Esophagus squamous epithelium (tissue), 5 donors: ENCODE data around the gene MGAT1. TPM values are rescaled to one million over a fixed set of nuclear protein-coding genes. Genes with fewer than 3 reads are reported as not detected.
A peak's percentile ranks its signal among the peaks of the same experiment; 100 is the strongest.

ENCODE experiments used
- DNase-seq: peaks from one replicate; lab custom pipeline; 2025; lab: John Stamatoyannopoulos, UW
- H3K27ac ChIP-seq, 4 donors: fragments of 200-600 bp; sonication (generic); one replicate each; pipeline ENCODE4 v1.5.1; 2016 to 2019; ENCODE audit warnings: mild to moderate bottlenecking in 1 of 4
- H3K27me3 ChIP-seq, 4 donors: fragments of 200-600 bp; sonication (generic); 1 replicate in 3 of 4; 2 replicates in 1 of 4; pipeline versions ENCODE4 v1.5.1 to v1.6.0; 2017 to 2021; ENCODE audit warnings: antibody characterized with exemption in 1 of 4
- H3K36me3 ChIP-seq, 3 donors: fragments of 200-600 bp; sonication (generic); one replicate each; pipeline ENCODE4 v1.5.1; 2016 to 2019
- H3K4me1 ChIP-seq, 3 donors: fragments of 200-600 bp; sonication (generic); one replicate each; pipeline ENCODE4 v1.5.1; 2017 to 2019
- H3K4me3 ChIP-seq, 4 donors: fragments of 200-600 bp; sonication (generic); 1 replicate in 3 of 4; 2 replicates in 1 of 4; pipeline ENCODE4 v1.5.1; 2016 to 2019; ENCODE audit warnings: mild to moderate bottlenecking in 2 of 4, moderate library complexity in 1 of 4
- H3K9me3 ChIP-seq, 3 donors: fragments of 200-600 bp; sonication (generic); one replicate each; pipeline ENCODE4 v1.5.1; 2016 to 2019
- CTCF ChIP-seq, 6 experiments: fragments of 450-650 bp in 4 of 6; fragments of 200-600 bp in 2 of 6; sonication (generic) in 2 of 6; IDR thresholded peaks; one replicate each; pipeline ENCODE4 v1.5.1; 2016 to 2019; ENCODE audit warnings: antibody characterized with exemption in 6 of 6, mild to moderate bottlenecking in 4 of 6, moderate library complexity in 4 of 6
- POLR2A ChIP-seq, 4 donors: fragments of 450-650 bp; IDR thresholded peaks; one replicate each; pipeline ENCODE4 v1.6.1; 2017; ENCODE audit warnings: antibody characterized with exemption in 4 of 4, mild to moderate bottlenecking in 4 of 4, moderate library complexity in 3 of 4
- WGBS, 2 donors: methylation state at CpG; one replicate each; pipeline ENCODE4 v1.1.5; 2018; 5-methylcytosine and 5-hydroxymethylcytosine counted together
- intact Hi-C: fragments of 100-400 bp; cut with DNase I; formaldehyde crosslinking; loops from one replicate; pipeline ENCODE4 v1.15.0; 2022
- total RNA-seq, 4 donors: library from RNA; depleted of rRNA; stranded (reverse); fragments of >200 nt; gene quantifications; one replicate each; pipeline ENCODE4 v1.1.0, GENCODE V29; 2016
- donor health status: DM: yes; HTN: yes; CAD: no.

MGAT1 gene
- 100 to 1,000 TPM in 2 of 4 donors, 10 to 100 TPM in 2; 62.6 to 163 (median 111) TPM for total RNA-seq

- Histone ChIP-seq H3K27me3 (no peaks in the 10 kb centered on the region), H3K36me3 (peaks cover 0 to 16% (median 4%) of the 10 kb centered on the region in 3 donors), H3K4me3 (peak within 1 kb of the TSS; percentile 87 to 98 (median 88)), H3K9me3 (no peaks in the 10 kb centered on the region), H3K27ac (peak within 1 kb of the TSS; percentile 97 to 99 (median 98)), H3K4me1 (peaks cover 75 to 92% (median 84%) of the 10 kb centered on the region in 3 donors)
- 0 to 3% methylated on average over 9 to 21 of the region's 87 CpGs for WGBS, 2 donors
- intact Hi-C loops: no loop called here
- peak; percentile 56 for DNase-seq
- TF ChIP-seq POLR2A (IDR thresholded peaks at IDR 0.05) (peak in 3 of 4 donors; percentile 43 to 92 (median 81)), CTCF (IDR thresholded peaks at IDR 0.05) (peak in 1 of 6 experiments; percentile 7)
Measured at GRCh38 chr5:180802325-180803180, at the start of gene MGAT1. Gene MGAT1 (minus strand): TSS chr5:180802806. CDS start chr5:180792971, 9,835 bp downstream.

- 97 to 98% methylated on average over 10 of the region's 10 CpGs for WGBS, 2 donors
- H3K27ac ChIP-seq: no peak overlapping the region
- TF ChIP-seq POLR2A (IDR thresholded peaks at IDR 0.05): no peak
- no peak for TF ChIP-seq CTCF (IDR thresholded peaks at IDR 0.05)
- intact Hi-C loops: no loop called here
- peaks cover 0 to 10% (median 0%) of the 10 kb centered on the region in 3 donors for H3K4me1 ChIP-seq
- H3K27me3 ChIP-seq: no peaks in the 10 kb centered on the region
- peaks cover 0 to 33% (median 31%) of the 10 kb centered on the region in 3 donors for H3K9me3 ChIP-seq
- no peak overlapping the region for H3K4me3 ChIP-seq
- peaks cover 23 to 87% (median 24%) of the 10 kb centered on the region in 3 donors for H3K36me3 ChIP-seq
- no peak for DNase-seq
Measured at GRCh38 chr5:180850434-180851078, 48.0 kb upstream of the MGAT1 start.

- no peak for TF ChIP-seq CTCF (IDR thresholded peaks at IDR 0.05)
- no peak for TF ChIP-seq POLR2A (IDR thresholded peaks at IDR 0.05)
- WGBS, 2 donors: 92 to 94% methylated on average over 4 of the region's 4 CpGs
- intact Hi-C loops: no loop called here
- no peak for DNase-seq
- Histone ChIP-seq H3K9me3 (peaks cover 0 to 33% (median 31%) of the 10 kb centered on the region in 3 donors), H3K36me3 (peaks cover 20 to 81% (median 23%) of the 10 kb centered on the region in 3 donors), H3K4me1 (peaks cover 0 to 10% (median 0%) of the 10 kb centered on the region in 3 donors), H3K27ac (no peak overlapping the region), H3K27me3 (no peaks in the 10 kb centered on the region), H3K4me3 (no peak overlapping the region)
Measured at GRCh38 chr5:180849827-180850226, 47.2 kb upstream of the MGAT1 start.

GRCh38 chr5:180848878-180849277 lies 46.3 kb upstream of the MGAT1 start:
- no peak overlapping the region for H3K27ac ChIP-seq
- 100% methylated on average over 1 of the region's 1 CpG for WGBS, 2 donors
- peaks cover 20 to 73% (median 23%) of the 10 kb centered on the region in 3 donors for H3K36me3 ChIP-seq
- intact Hi-C loops: no loop called here
- H3K27me3 ChIP-seq: no peaks in the 10 kb centered on the region
- no peak for DNase-seq
- peaks cover 0 to 10% (median 0%) of the 10 kb centered on the region in 3 donors for H3K4me1 ChIP-seq
- H3K9me3 ChIP-seq: peaks cover 0 to 33% (median 31%) of the 10 kb centered on the region in 3 donors
- TF ChIP-seq CTCF (IDR thresholded peaks at IDR 0.05) (no peak), POLR2A (IDR thresholded peaks at IDR 0.05) (no peak)
- no peak overlapping the region for H3K4me3 ChIP-seq
